ENCODE measurements around the gene DNAJC16. TPM values are rescaled to one million over a fixed set of nuclear protein-coding genes. Genes with fewer than 3 reads are reported as not detected.

Gene DNAJC16
- total RNA-seq, 1 experiment from 2014 or later = 20.7 TPM

DNA sequence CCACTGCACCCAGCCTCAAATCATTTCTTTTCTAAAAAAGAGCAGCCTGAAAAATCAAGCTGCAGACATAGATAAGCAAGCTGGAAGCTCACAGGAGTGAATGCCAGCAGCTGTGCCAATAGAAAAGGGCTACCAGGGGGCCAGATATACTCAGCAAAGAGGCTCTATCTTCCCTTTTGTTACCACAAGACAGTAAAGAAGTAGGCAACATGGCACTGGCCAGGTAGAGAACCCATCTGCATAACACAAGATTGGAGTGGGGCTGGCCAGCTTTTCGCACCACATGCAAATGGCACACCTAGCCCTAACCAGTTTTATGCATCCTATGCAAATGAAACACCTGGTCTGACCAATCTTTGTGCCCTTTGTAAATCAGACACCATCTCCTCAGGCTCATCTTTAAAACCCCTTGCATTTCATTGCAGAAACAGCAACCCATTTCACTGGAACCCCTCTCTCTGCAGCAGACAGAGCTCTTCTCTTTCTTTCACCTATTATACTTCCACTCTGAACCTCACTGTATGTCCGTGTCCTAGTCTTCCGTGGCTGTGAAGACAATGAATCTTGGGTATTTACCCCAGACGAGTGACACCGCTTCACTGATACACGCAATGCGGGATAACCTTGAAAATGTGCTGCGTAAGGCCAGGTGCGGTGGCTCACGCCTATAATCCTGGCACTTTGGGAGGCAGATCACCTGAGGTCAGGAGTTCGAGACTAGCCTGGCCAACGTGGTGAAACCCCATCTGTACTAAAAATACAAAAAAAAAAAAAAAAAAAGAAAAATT, 17.8 kb upstream of the DNAJC16 start:
- H4K20me1 ChIP-seq (ENCODE audit: control insufficient read depth, insufficient read depth, insufficient read length) = no peaks in the 10 kb centered on the region
- peak overlapping the region; percentile 80 for H3K27ac ChIP-seq (ENCODE audit: insufficient read length, low read depth, low read length)
- no peak overlapping the region for H3K9ac ChIP-seq (ENCODE audit: extremely low read depth, insufficient read length, low read length)
- H3K9me3 ChIP-seq (ENCODE audit: control insufficient read depth, low read depth, low read length) = no peaks in the 10 kb centered on the region
- H4K8ac ChIP-seq (replicated peaks; ENCODE audit: insufficient read length, low read depth, low read length) = no peak overlapping the region
- no peak overlapping the region for H2BK20ac ChIP-seq (ENCODE audit: low read depth, low read length, poor library complexity, severe bottlenecking)
- no peak overlapping the region for H3K56ac ChIP-seq (ENCODE audit: insufficient read length, low read depth, low read length)
- no peak overlapping the region for H3K23ac ChIP-seq (ENCODE audit: insufficient read length, low read depth, low read length)
- H3K4me1 Mint-ChIP-seq = peaks cover 31 to 46% of the 10 kb centered on the region in 2 experiments
- peaks cover 6 to 33% (median 12%) of the 10 kb centered on the region in 3 experiments; a peak in 6 of 7 replicates for H3K36me3 Mint-ChIP-seq (ENCODE audit: insufficient read depth in 1 of 3, low read depth in 3 of 3)
- peak overlapping the region; percentile 2 for H3K18ac ChIP-seq (ENCODE audit: insufficient read length, low read depth, low read length)
- WGBS (ENCODE audit: extremely low coverage, insufficient read length, low lambda C conversion rate) = no CpG with 5 or more reads among the region's 12 CpGs
- H3T11ph ChIP-seq (ENCODE audit: low read length) = no peak overlapping the region
- no peaks in the 10 kb centered on the region for H3K79me1 ChIP-seq (ENCODE audit: insufficient read depth, low read depth, low read length, poor library complexity, severe bottlenecking)
- no peaks in the 10 kb centered on the region for H3K27me3 ChIP-seq (ENCODE audit: insufficient read depth, low read length)
- H3K27me3 Mint-ChIP-seq (ENCODE audit: low read depth) = no peaks in the 10 kb centered on the region
- H2BK120ac ChIP-seq (ENCODE audit: low read depth, low read length, poor library complexity, severe bottlenecking) = no peak overlapping the region
- no peak overlapping the region for H2AFZ ChIP-seq (ENCODE audit: low read length)
- no peak overlapping the region for H4K5ac ChIP-seq (ENCODE audit: insufficient read length, low read depth, low read length)
- H3K79me2 ChIP-seq (ENCODE audit: insufficient read depth, low read length) = no peaks in the 10 kb centered on the region
- peak overlapping the region; percentile 9; the same call in 1 of the 2 replicates for H3K14ac ChIP-seq (ENCODE audit: insufficient read depth, low read length)
- peak; percentile 94 for DNase-seq
- no peak overlapping the region for H3K4ac ChIP-seq (ENCODE audit: low read depth, low read length)
- H4K91ac ChIP-seq (ENCODE audit: insufficient read length, low read depth, low read length) = no peak overlapping the region
- H3K27ac Mint-ChIP-seq = peak overlapping the region; percentile 91 to 99 (median 91)
- H3K4me2 ChIP-seq (ENCODE audit: insufficient read depth, insufficient read length, low read length) = peak overlapping the region; percentile 8
- H2BK12ac ChIP-seq (ENCODE audit: insufficient read length, low read depth, low read length) = no peak overlapping the region
- H2AK5ac ChIP-seq (ENCODE audit: insufficient read length, low read length) = no peak overlapping the region
- no peak overlapping the region for H2BK5ac ChIP-seq (ENCODE audit: insufficient read length, low read length)
- peaks cover 9% of the 10 kb centered on the region; the same call in 1 of the 2 replicates for H3K4me1 ChIP-seq (ENCODE audit: insufficient read depth, low read length)
- no peaks in the 10 kb centered on the region for H3K23me2 ChIP-seq (ENCODE audit: insufficient read length, low read depth, low read length, poor library complexity, severe bottlenecking)
- peak overlapping the region in 1 of 2 experiments; percentile 30; a peak in 3 of 5 replicates for H3K4me3 Mint-ChIP-seq
- TF ChIP-seq, protein P1, sequence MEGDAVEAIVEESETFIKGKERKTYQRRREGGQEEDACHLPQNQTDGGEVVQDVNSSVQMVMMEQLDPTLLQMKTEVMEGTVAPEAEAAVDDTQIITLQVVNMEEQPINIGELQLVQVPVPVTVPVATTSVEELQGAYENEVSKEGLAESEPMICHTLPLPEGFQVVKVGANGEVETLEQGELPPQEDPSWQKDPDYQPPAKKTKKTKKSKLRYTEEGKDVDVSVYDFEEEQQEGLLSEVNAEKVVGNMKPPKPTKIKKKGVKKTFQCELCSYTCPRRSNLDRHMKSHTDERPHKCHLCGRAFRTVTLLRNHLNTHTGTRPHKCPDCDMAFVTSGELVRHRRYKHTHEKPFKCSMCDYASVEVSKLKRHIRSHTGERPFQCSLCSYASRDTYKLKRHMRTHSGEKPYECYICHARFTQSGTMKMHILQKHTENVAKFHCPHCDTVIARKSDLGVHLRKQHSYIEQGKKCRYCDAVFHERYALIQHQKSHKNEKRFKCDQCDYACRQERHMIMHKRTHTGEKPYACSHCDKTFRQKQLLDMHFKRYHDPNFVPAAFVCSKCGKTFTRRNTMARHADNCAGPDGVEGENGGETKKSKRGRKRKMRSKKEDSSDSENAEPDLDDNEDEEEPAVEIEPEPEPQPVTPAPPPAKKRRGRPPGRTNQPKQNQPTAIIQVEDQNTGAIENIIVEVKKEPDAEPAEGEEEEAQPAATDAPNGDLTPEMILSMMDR (conservative IDR thresholded peaks at IDR 0.05) = no peak
- H3K9me3 Mint-ChIP-seq = no peaks in the 10 kb centered on the region
- H2BK15ac ChIP-seq (ENCODE audit: low read depth, low read length) = no peak overlapping the region

All from H9 (cell line).